T1000 (cell line): Measurements from ENCODE around the gene RELL1.

ENCODE experiments used
- DNase-seq: peaks from one replicate; lab custom pipeline; 2025; ENCODE audit warnings: mixed read lengths; lab: John Stamatoyannopoulos, UW

Gene RELL1

GRCh38 chr4:37665333-37666320 is 20.5 kb downstream of the RELL1 start:
- DNase-seq, result no peak

- no peak for DNase-seq
Observed at GRCh38 chr4:37664696-37665095, 21.5 kb downstream of the RELL1 start.

GRCh38 chr4:37663552-37663951 is 22.6 kb downstream of the RELL1 start:
- DNase-seq, result no peak

DNA sequence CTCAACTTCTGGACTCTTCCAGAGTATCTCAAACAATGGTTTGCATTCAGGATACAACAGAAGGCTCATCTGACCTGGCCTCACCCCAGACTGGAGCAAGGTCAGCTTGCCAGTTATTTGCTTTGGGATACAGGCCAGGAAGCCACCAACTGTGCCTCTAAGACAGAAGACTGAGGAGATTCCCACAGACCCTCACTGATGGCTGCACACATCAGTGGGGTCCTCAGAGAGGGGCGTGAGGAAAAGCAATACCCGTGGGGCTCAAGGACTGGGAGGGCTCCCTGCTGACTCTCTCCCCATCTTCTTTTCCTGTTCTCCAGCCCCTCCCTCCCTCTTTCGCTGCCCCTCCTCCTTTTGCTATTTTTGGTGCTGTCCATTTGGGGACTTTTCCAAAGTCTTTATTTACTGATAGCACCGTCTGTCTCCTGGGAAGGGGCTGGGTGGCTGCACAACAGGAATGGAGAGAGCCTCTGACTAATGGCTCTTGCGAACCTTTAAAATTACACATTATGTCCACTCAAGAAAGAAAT is 23.2 kb downstream of the RELL1 start:
- DNase-seq, result no peak

DNA sequence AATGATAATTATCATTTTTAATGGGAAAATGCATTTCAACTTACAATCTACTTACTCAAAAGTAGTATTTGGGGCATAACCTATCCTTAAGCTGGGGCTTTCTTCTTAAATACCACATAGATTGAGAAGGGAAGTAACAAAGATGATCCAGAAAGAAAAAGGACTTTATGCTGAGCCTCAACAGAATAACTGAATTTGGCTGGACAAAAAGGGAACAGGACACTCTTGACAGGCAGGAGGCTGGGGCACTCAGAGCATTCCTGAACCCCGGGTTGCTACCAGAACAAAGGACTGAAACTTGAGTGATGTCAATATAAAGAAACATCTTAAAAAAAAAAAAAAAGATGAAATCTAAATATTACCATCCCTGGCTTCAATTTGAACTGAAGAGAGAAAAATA is 23.9 kb downstream of the RELL1 start:
- no peak for DNase-seq

- DNase-seq, result no peak
Observed at GRCh38 chr4:37661772-37662171, 24.4 kb downstream of the RELL1 start.

- no peak for DNase-seq
Observed at GRCh38 chr4:37659696-37660095, 26.5 kb downstream of the RELL1 start.

DNA sequence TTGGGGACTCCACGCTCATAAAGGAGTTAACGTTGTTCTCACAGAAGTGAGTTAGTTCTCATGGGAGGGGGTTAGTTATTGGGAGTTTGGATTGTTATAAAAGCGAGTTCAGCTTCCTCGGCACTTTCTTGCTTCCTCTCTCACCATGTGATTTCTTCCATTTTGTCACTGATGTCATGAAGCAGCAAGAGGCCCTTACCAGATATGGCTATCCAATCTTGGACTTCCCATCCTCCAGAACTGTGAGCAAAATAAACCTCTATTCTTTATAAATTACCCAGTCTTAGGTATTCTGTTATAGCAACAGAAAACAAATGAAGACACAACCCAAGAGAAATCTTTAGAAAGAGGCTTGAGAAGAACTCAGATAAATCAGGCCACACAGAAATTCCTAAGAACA is 29.5 kb downstream of the RELL1 start:
- no peak for DNase-seq

GRCh38 chr4:37653601-37654000 is 32.6 kb downstream of the RELL1 start:
- DNase-seq, result peak; percentile 28

DNA sequence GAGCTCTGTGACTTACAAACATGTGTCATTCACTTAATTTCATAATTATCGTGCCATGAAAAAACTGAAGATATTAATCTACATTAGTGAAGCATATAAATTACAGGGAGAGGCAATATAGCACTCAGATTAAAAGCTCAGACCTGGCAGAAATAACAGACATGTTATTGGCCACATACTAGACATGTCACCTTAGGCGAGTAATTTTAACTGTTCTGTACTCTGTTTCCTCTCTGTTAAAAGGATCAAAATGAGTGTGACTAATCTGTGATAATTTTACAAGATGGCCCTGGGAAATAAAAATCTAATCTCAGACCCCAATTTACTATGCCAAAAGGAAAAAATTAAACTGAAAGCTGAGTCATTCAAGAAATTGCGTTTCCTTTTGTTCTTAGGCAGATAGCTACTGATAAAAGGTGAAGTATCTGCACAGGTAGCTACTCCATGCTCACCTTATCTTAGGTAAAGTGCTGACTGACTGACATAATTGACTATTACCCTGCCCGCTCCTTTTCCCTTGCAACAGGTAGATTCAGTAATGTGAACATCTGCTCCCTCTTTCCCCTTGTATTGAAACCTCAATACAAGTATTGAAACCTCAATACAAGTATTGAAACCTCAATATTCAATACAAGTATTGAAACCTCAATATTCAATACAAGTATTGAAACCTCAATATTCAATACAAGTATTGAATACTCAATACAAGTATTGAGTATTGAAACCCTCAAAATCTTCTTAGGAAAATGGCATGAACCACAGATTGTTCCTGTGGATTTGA is 33.2 kb downstream of the RELL1 start:
- no peak for DNase-seq

GRCh38 chr4:37651781-37652377 is 34.3 kb downstream of the RELL1 start:
- DNase-seq, result no peak

DNA sequence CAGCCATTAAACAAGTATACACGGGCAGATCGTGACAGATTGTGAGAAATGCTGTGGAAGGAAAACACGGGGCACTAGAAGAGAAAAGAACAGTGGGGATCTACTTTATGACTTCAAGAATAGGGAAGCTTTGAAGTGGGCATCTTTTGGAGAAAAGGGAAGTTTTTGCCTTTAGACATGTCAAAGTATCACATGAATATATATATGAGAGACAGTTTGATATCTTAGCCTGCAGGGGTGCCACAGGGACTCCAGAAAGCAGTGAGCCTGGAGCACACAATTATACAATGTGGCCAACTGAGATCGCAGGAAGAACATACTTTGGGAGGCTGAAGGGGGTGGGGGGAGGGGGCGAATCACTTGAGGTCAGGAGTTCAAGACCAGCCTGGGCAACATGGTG is 35.7 kb downstream of the RELL1 start:
- DNase-seq, result no peak

GRCh38 chr4:37649268-37649667 is 36.9 kb downstream of the RELL1 start:
- no peak for DNase-seq

- peak; percentile 75 for DNase-seq
Observed at GRCh38 chr4:37648084-37648817, 37.9 kb downstream of the RELL1 start.

- DNase-seq, result no peak
Observed at GRCh38 chr4:37646247-37646646, 39.9 kb downstream of the RELL1 start.

DNA sequence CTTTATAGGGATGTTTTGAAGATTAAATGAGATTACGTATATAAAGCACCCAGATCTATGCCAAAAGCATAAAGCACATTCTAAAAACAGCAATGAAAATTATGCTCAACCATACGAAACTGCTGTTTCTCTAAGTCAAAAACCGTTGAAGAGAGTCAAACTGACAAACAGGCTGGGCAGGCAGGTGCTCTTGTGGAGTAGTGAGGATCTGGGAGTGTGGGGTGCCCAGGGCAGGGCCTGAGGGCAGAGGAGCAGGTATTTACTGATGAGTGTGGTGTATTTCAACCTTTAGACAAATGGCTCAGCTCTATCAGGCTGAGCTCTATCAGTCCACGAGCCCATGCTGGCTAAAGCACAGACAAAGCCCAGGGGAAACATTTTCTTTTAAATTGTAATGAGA is 40.4 kb downstream of the RELL1 start:
- DNase-seq, result no peak

- DNase-seq, result no peak
Observed at GRCh38 chr4:37644962-37645361, 41.2 kb downstream of the RELL1 start.

DNA sequence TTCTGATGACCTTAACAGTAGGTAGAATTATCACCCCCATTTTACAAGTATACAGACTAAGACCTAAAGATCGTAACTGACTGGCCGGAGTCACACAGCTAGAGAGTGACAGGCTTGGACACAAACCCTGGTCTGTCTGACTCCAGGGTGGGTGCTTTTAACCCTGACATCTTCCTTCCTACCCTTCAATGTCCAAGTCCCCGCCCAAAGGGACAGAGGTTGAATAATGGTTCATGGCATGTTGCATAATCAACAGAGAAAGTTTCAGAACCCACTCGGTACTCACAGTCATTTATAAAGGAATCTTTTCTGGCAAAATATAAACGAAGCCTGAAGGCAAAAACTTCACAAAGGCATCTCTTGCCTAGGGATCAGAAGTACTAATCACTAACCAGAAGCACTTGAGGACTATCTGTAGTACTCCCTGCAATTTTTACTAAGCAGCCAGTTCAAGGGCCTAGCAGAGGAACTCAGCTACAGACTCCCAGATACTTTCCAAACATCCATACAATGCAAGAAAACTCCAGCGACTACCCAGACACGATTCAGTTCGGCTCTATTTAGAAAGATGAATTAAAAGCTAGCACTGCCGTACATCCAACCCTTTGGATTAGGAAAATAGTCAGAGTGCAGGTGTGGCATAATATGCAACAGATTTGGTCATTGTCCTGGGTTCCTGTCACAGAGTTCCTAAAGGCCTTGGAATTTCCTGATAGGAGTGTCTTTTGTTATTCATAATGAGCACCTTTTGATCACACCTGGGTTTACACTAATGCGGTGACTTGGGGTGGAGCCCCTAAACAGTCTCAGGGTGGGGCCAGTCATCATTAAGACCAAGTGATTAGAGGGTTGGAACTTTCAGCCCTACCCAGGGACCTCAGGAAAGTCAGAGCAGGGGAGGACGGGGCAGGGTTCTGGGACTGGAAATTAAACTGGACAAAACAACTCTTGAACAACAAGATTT is 44.0 kb downstream of the RELL1 start:
- DNase-seq, result no peak

DNA sequence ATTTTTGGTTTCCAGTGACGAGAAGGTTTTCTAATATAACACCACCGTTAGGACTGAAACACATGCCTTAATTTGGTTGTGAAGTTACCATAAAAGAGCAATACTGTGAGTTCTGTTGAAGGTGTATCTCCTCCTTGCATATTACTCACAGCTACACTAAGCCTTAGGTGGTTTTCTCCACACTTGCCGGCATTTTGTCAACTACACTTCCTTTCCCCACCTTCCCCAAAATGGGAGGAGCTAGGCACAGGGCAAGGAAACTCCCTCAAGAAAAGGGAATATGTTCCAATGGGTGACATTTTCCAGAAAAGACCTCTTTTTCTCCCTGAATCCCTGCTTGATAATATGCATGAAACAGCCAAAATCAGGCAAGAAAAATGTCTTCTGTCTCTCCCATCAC is 44.8 kb downstream of the RELL1 start:
- DNase-seq, result no peak

GRCh38 chr4:37639551-37640285 is 46.5 kb downstream of the RELL1 start:
- no peak for DNase-seq
